NOMO-1 treated with dmso at 0.1 percent for 144 hours (cell line): ENCODE results near the gene TCERG1L.
"Not testable (repeated sequence)": the region's sequence is repeated elsewhere in the genome, so short reads cannot be mapped to it uniquely, and the experiment has no call there.

Source experiments
- DNase-seq: peaks from one replicate; lab custom pipeline; 2025; ENCODE audit not compliant: unreplicated experiment; lab: John Stamatoyannopoulos, UW

TCERG1L gene

GRCh38 chr10:131249955-131250344 is 61.6 kb downstream of the TCERG1L start:
- DNase-seq: no peak

- DNase-seq: no peak
These were observed 62.1 kb downstream of the TCERG1L start for GRCh38 chr10:131249238-131249954.

- DNase-seq: no peak
These were observed 63.0 kb downstream of the TCERG1L start for GRCh38 chr10:131248376-131249165.

- DNase-seq: no peak
These were observed 63.6 kb downstream of the TCERG1L start for GRCh38 chr10:131247873-131248272.

- no peak for DNase-seq
These were observed 64.7 kb downstream of the TCERG1L start for GRCh38 chr10:131246775-131247174.

- DNase-seq: no peak
These were observed 65.4 kb downstream of the TCERG1L start for GRCh38 chr10:131246089-131246488.

- DNase-seq: no peak
These were observed 66.0 kb downstream of the TCERG1L start for GRCh38 chr10:131245475-131246059.

- DNase-seq: no peak
These were observed 66.7 kb downstream of the TCERG1L start for GRCh38 chr10:131244836-131245235.

- DNase-seq: no peak
These were observed 68.4 kb downstream of the TCERG1L start for GRCh38 chr10:131243076-131243475.

GRCh38 chr10:131242007-131242406 is 69.5 kb downstream of the TCERG1L start:
- no peak for DNase-seq

GRCh38 chr10:131240691-131241090 is 70.8 kb downstream of the TCERG1L start:
- no peak for DNase-seq

GRCh38 chr10:131239926-131240325 is 71.6 kb downstream of the TCERG1L start:
- DNase-seq: no peak

GRCh38 chr10:131239450-131239849 is 72.1 kb downstream of the TCERG1L start:
- DNase-seq: no peak

- DNase-seq: no peak
These were observed 72.7 kb downstream of the TCERG1L start for GRCh38 chr10:131238669-131239280.

GRCh38 chr10:131237991-131238651 is 73.4 kb downstream of the TCERG1L start:
- DNase-seq: no peak

GRCh38 chr10:131234606-131235005 is 76.9 kb downstream of the TCERG1L start:
- not testable (repeated sequence) for DNase-seq

GRCh38 chr10:131233611-131234258 is 77.8 kb downstream of the TCERG1L start:
- DNase-seq: no peak

- no peak for DNase-seq
These were observed 79.5 kb downstream of the TCERG1L start for GRCh38 chr10:131231965-131232541.

GRCh38 chr10:131231323-131231964 is 80.1 kb downstream of the TCERG1L start:
- DNase-seq: no peak
